A549 (cell line): ENCODE measurements around the gene ARHGEF4. TPM values are rescaled to one million over a fixed set of nuclear protein-coding genes. Genes with fewer than 3 reads are reported as not detected.

Experiments used
- ATAC-seq, 2 experiments: fragments of 200-7000 bp in 1 of 2; fragments of >200 bp in 1 of 2; cut with Nextera tagmentation in 1 of 2; cut with Tn5 transposase in 1 of 2; 3 replicates each; pipeline versions ENCODE4 v1.8.0 to v1.9.1; 2018 to 2020; ENCODE audit warnings: mild to moderate bottlenecking in 1 of 2, moderate library complexity in 1 of 2
- CTCF ChIA-PET: fragments of 300-600 bp; sonication (Branson Sonifier 250); formaldehyde crosslinking; extraction: SDS; loops from one replicate; lab custom pipeline; 2021; ENCODE audit warnings: antibody characterized with exemption, inconsistent platforms; lab: Yijun Ruan, JAX
- POLR2A ChIA-PET: fragments of 350-600 bp; formaldehyde crosslinking; extraction: SDS; loops from one replicate; lab custom pipeline; 2021; ENCODE audit warnings: antibody characterized with exemption, inconsistent platforms; lab: Yijun Ruan, JAX
- DNase-seq, 2 experiments: peaks; one replicate each; pipeline versions ENCODE4 v3.0.0 to v3.0.0-alpha.2; 2011 to 2016; ENCODE audit warnings: low read depth in 1 of 2, low spot score in 1 of 2
- FAIRE-seq: peaks from 2 replicates; lab custom pipeline; 2011; peaks lifted over from hg19 to GRCh38; lab: Jason Lieb, UNC
- H3K27ac ChIP-seq, 2 experiments: fragments of >200 bp; sonication (Bioruptor Twin); formaldehyde crosslinking; 3 replicates each; pipeline ENCODE4 v1.5.1; 2016 to 2017
- H3K4me1 ChIP-seq: fragments of >200 bp; sonication (Bioruptor Twin); formaldehyde crosslinking; 3 replicates; pipeline ENCODE4 v1.6.1; 2016
- H3K4me2 ChIP-seq: fragments of >200 bp; sonication (Bioruptor Twin); formaldehyde crosslinking; 3 replicates; pipeline ENCODE4 v1.6.1; 2016
- H3K4me3 ChIP-seq: fragments of >200 bp; sonication (Bioruptor Twin); formaldehyde crosslinking; 3 replicates; pipeline ENCODE4 v1.5.1; 2016
- H3K9me3 ChIP-seq: fragments of >200 bp; sonication (Bioruptor Twin); formaldehyde crosslinking; 3 replicates; pipeline ENCODE4 v1.6.1; 2016
- CHD2 ChIP-seq: fragments of 150-350 bp; IDR thresholded peaks from 2 replicates; pipeline ENCODE4 v1.6.1; 2014; ENCODE audit warnings: low read length; ENCODE audit not compliant: partially characterized antibody
- EHF ChIP-seq: fragments of 250-450 bp; sonication (Bioruptor Pico); IDR thresholded peaks from 2 replicates; pipeline ENCODE4 v1.5.0; 2020; ENCODE audit warnings: mild to moderate bottlenecking
- FOSB ChIP-seq: fragments of 250-450 bp; sonication (Bioruptor Pico); IDR thresholded peaks from 2 replicates; pipeline ENCODE4 v1.5.0; 2020; ENCODE audit warnings: mild to moderate bottlenecking, moderate library complexity
- HDAC2 ChIP-seq: fragments of 200-600 bp; sonication (generic); IDR thresholded peaks from 2 replicates; pipeline ENCODE4 v1.6.1; 2016
- HEYL ChIP-seq: fragments of 250-450 bp; sonication (Bioruptor Pico); IDR thresholded peaks from 2 replicates; pipeline ENCODE4 v1.8.0; 2021; ENCODE audit warnings: mild to moderate bottlenecking, moderate library complexity
- HOXA7 ChIP-seq: fragments of 250-450 bp; sonication (Bioruptor Pico); IDR thresholded peaks from 2 replicates; pipeline ENCODE4 v1.5.0; 2020; ENCODE audit warnings: mild to moderate bottlenecking, moderate library complexity
- HOXB5 ChIP-seq: fragments of 250-450 bp; sonication (Bioruptor Pico); IDR thresholded peaks from 2 replicates; pipeline ENCODE4 v1.5.0; 2020; ENCODE audit warnings: mild to moderate bottlenecking, moderate library complexity
- JUN ChIP-seq, 2 experiments: fragments of >200 bp; sonication (Bioruptor Twin); formaldehyde crosslinking; IDR thresholded peaks; 2 replicates in 1 of 2; 3 replicates in 1 of 2; pipeline ENCODE4 v1.6.1; 2016 to 2017
- MAZ ChIP-seq: fragments of 150-350 bp; IDR thresholded peaks from 2 replicates; pipeline ENCODE4 v1.6.1; 2014; ENCODE audit warnings: antibody characterized with exemption, low read depth, low read length, borderline replicate concordance
- MYC ChIP-seq: IDR thresholded peaks from 2 replicates; pipeline ENCODE4 v1.6.1; 2012; ENCODE audit warnings: mild to moderate bottlenecking, inconsistent platforms, low read length, improper control_type of control experiment, borderline replicate concordance
- NFE2L2 ChIP-seq: fragments of 150-350 bp; conservative IDR thresholded peaks from 2 replicates; pipeline ENCODE4 v1.6.1; 2014; ENCODE audit warnings: low read length
- PHF8 ChIP-seq: fragments of 200-600 bp; sonication (generic); IDR thresholded peaks from 2 replicates; pipeline ENCODE4 v1.6.1; 2016; ENCODE audit warnings: low read depth, mild to moderate bottlenecking, antibody characterized with exemption, moderate library complexity, borderline replicate concordance
- POLR2AphosphoS2 ChIP-seq: conservative IDR thresholded peaks from 2 replicates; pipeline ENCODE4 v1.6.1; 2012; ENCODE audit warnings: low read length, improper control_type of control experiment, inconsistent platforms
- RARB ChIP-seq: fragments of 250-450 bp; sonication (Bioruptor Pico); IDR thresholded peaks from 2 replicates; pipeline ENCODE4 v1.8.0; 2021; ENCODE audit warnings: mild to moderate bottlenecking, moderate library complexity
- RCOR1 ChIP-seq: fragments of 150-350 bp; IDR thresholded peaks from 2 replicates; pipeline ENCODE4 v1.6.1; 2014; ENCODE audit warnings: antibody characterized with exemption, low read length, low read depth
- RNF2 ChIP-seq: fragments of 200-600 bp; sonication (generic); IDR thresholded peaks from 2 replicates; pipeline ENCODE4 v1.6.1; 2016; ENCODE audit warnings: low read depth, mild to moderate bottlenecking, antibody characterized with exemption, moderate library complexity, borderline replicate concordance
- SREBF2 ChIP-seq: fragments of 450-650 bp; IDR thresholded peaks from 2 replicates; pipeline ENCODE4 v1.6.1; 2014; ENCODE audit warnings: mild to moderate bottlenecking, moderate library complexity
- TP53 ChIP-seq: fragments of 250-450 bp; sonication (Bioruptor Pico); IDR thresholded peaks from 2 replicates; pipeline ENCODE4 v1.5.0; 2021; ENCODE audit warnings: mild to moderate bottlenecking, moderate library complexity
- ZC3H11A ChIP-seq: fragments of 450-650 bp; IDR thresholded peaks from 2 replicates; pipeline ENCODE4 v1.6.1; 2014; ENCODE audit warnings: antibody characterized with exemption, mild to moderate bottlenecking
- ZFP36 ChIP-seq: fragments of 450-650 bp; IDR thresholded peaks from 2 replicates; pipeline ENCODE4 v1.6.1; 2014; ENCODE audit warnings: borderline replicate concordance; ENCODE audit not compliant: partially characterized antibody
- ZSCAN20 ChIP-seq: fragments of 250-450 bp; sonication (Bioruptor Pico); IDR thresholded peaks from 2 replicates; pipeline ENCODE4 v1.8.0; 2022; ENCODE audit warnings: mild to moderate bottlenecking, moderate library complexity
- WGBS: methylation state at CpG from one replicate; pipeline ENCODE4 v1.1.6; 2017; ENCODE audit errors: missing lambda C conversion rate; 5-methylcytosine and 5-hydroxymethylcytosine counted together
- polyA plus RNA-seq, 4 experiments: library from polyadenylated mRNA; depleted of rRNA in 3 of 4; stranded (reverse); fragments of >200 nt; fragmentation: RNase III in 1 of 4; extraction: RNeasy Plus Mini Kit Qiagen cat#74134 plus additional on column Dnase treatment in 1 of 4; gene quantifications; 2 replicates in 3 of 4; 3 replicates in 1 of 4; pipeline ENCODE4 v1.2.3, GENCODE V29; 2011 to 2017
- TF ChIP-seq, protein P1 (sequence below): fragments of >200 bp; sonication (Bioruptor Twin); formaldehyde crosslinking; IDR thresholded peaks from 2 replicates; pipeline ENCODE4 v1.6.1; 2016
- TF ChIP-seq, protein P2 (sequence below): IDR thresholded peaks from 2 replicates; pipeline ENCODE4 v1.6.1; 2012
- TF ChIP-seq, protein P3 (sequence below): IDR thresholded peaks from 2 replicates; pipeline ENCODE4 v1.6.1; 2012

ARHGEF4 gene
- polyA plus RNA-seq, 2 of the 4 experiments (the other 2 are of a cell fraction) = 1.00 to 2.1 TPM

DNA sequence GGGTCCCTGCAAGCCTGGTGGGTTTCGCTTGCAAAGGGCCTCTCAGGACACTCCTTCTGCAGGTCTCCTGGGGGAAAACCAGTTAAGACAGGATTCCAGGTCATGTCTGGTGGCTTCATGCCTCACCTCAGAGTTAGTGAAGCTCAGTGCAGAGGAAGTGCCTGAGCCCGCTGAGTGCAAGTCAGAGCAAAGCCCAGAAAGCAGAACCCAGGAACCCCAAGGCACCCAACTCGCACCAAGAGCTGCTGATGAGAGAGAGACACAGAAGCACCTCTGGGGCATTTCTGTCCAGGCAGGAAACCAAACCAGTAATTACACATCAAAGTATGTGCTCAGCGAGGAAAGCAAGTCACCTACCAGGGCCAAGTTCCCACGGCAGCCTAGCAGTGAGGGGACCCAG is 78.4 kb downstream of the ARHGEF4 start:
- DNase-seq (no peak), ATAC-seq (no peak), FAIRE-seq (no peak)
- Histone ChIP-seq H3K4me2 (no peak overlapping the region), H3K27ac (no peak overlapping the region), H3K4me1 (no peaks in the 10 kb centered on the region), H3K9me3 (no peaks in the 10 kb centered on the region), H3K4me3 (no peak overlapping the region)
- ChIA-PET CTCF (interaction anchor here (1.7 to 1.8 kb wide), 2 partner anchors 42 to 117 kb away, joined by 6 to 13 read pairs; no protein-coding TSS in a partner anchor), POLR2A (no interaction called here)
- WGBS = 67% methylated on average over 5 of the region's 5 CpGs
- TF ChIP-seq RNF2 = no peak
- TF ChIP-seq PHF8 = no peak
- no peak for TF ChIP-seq FOSB (CRISPR knock-in tag)
- no peak for TF ChIP-seq POLR2AphosphoS2
- TF ChIP-seq RCOR1 = no peak
- TF ChIP-seq ZFP36 = no peak
- no peak for TF ChIP-seq EHF (CRISPR knock-in tag)
- no peak for TF ChIP-seq ZC3H11A

DNA sequence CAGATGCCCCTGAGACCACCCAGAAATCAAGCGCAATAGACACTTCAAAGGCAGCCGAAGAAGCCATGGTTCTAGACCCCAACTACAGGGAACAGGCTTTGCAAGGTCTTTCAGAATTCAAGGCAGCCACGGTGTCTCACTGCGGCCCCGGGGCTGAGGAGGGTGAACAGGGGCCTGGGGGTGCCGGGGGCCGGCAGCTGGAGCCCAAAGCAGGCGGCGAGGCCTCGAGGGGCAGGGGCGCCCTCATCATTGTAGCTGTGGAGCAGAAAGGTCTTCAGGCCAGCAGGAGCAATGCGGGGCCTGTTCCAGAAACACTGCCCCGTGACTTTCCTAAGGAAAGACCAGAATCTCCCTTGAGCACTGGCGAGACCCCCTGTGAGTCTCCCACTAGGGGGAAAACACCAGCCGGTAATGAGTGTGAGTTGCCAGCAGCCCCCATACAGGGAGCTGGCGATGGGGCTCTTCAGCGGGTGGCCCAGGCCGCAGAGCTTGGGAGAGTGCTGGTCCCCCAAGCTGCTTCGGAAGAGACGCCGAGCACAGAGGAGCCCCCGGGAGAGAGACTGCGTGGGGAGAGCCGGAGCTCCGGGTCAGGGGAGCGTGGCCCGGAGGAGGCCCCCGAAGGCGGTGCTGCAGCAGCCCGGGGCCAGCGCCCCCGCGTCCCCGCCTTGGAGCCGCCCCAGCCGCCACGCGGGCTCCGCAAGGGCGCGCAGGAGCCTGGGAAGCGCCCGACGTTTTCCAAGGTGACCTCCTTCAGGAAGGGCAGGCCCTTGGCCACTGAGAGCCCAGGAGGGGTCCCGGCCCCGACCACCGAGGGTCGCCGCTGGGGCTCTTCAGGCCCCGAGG is 79.1 kb downstream of the ARHGEF4 start:
- ChIA-PET POLR2A (no interaction called here), CTCF (interaction anchor here (0.7 to 1.8 kb wide), 3 partner anchors 9 to 118 kb away, joined by 3 to 13 read pairs (median 6); no protein-coding TSS in a partner anchor)
- no peak for ATAC-seq
- no peak overlapping the region for H3K27ac ChIP-seq
- H3K4me3 ChIP-seq = no peak overlapping the region
- H3K4me2 ChIP-seq = no peak overlapping the region
- 68% methylated on average over 40 of the region's 50 CpGs for WGBS
- H3K9me3 ChIP-seq = no peaks in the 10 kb centered on the region
- no peaks in the 10 kb centered on the region for H3K4me1 ChIP-seq
- FAIRE-seq = no peak
- TF ChIP-seq HEYL (CRISPR knock-in tag) = no peak
- TF ChIP-seq, protein P1, sequence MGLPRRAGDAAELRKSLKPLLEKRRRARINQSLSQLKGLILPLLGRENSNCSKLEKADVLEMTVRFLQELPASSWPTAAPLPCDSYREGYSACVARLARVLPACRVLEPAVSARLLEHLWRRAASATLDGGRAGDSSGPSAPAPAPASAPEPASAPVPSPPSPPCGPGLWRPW = no peak
- no peak for TF ChIP-seq SREBF2
- TF ChIP-seq, protein P2, sequence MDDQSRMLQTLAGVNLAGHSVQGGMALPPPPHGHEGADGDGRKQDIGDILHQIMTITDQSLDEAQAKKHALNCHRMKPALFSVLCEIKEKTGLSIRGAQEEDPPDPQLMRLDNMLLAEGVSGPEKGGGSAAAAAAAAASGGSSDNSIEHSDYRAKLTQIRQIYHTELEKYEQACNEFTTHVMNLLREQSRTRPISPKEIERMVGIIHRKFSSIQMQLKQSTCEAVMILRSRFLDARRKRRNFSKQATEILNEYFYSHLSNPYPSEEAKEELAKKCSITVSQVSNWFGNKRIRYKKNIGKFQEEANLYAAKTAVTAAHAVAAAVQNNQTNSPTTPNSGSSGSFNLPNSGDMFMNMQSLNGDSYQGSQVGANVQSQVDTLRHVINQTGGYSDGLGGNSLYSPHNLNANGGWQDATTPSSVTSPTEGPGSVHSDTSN = no peak
- TF ChIP-seq ZFP36 = no peak
- no peak for TF ChIP-seq HOXB5
- no peak for TF ChIP-seq RNF2
- TF ChIP-seq, all 56 proteins: peak for 0
- DNase-seq = no peak

DNA sequence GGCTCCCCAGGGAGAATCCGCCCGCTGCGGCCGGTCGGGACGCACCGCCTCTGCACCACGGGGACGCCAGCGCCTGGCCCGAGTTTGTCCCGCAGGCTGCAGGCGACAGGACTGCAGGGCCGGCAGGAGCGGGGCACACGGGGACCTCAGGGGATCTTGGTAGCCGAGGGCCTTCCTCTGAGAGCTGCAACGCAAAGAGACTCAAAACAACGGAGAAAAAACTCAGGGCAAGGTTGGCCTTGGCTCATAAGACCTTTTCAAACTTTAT is 79.7 kb downstream of the ARHGEF4 start:
- H3K4me1 ChIP-seq = no peaks in the 10 kb centered on the region
- CTCF ChIA-PET = interaction anchor here (1.7 to 1.8 kb wide), 2 partner anchors 43 to 119 kb away, joined by 6 to 13 read pairs; no protein-coding TSS in a partner anchor
- DNase-seq (no peak), ATAC-seq (no peak), FAIRE-seq (no peak)
- POLR2A ChIA-PET = no interaction called here
- no peaks in the 10 kb centered on the region for H3K9me3 ChIP-seq
- H3K4me2 ChIP-seq = no peak overlapping the region
- TF ChIP-seq MAZ (no peak), TP53 (CRISPR knock-in tag) (no peak), HOXA7 (CRISPR knock-in tag) (no peak), MYC (no peak), NFE2L2 (no peak), CHD2 (no peak), HDAC2 (no peak), RARB (CRISPR knock-in tag) (no peak), EHF (CRISPR knock-in tag) (no peak), ZSCAN20 (CRISPR knock-in tag) (no peak), JUN (IDR thresholded peaks at IDR 0.05) (no peak)
- TF ChIP-seq, protein P1 = no peak
- TF ChIP-seq, protein P3, sequence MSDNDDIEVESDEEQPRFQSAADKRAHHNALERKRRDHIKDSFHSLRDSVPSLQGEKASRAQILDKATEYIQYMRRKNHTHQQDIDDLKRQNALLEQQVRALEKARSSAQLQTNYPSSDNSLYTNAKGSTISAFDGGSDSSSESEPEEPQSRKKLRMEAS = no peak
- TF ChIP-seq, protein P2 = no peak
- H3K4me3 ChIP-seq = no peak overlapping the region
- WGBS = 83% methylated on average over 9 of the region's 19 CpGs
- no peak overlapping the region for H3K27ac ChIP-seq
